PC-9 (cell line): Measurements from ENCODE around the gene ASB1. TPM values are rescaled to one million over a fixed set of nuclear protein-coding genes. Genes with fewer than 3 reads are reported as not detected.

Experiments
- BruUV-seq: library from RNA; stranded (reverse); fragments of 400-500 nt; replicated peaks from 2 replicates; lab custom pipeline; 2021; lab: Mats Ljungman, UMichigan
- CTCF ChIA-PET: fragments of 300-600 bp; sonication (Branson Sonifier 250); formaldehyde crosslinking; loops from one replicate; lab custom pipeline; 2022; ENCODE audit warnings: antibody characterized with exemption; lab: Charles Lee
- POLR2A ChIA-PET: fragments of 300-600 bp; sonication (Branson Sonifier 250); formaldehyde crosslinking; loops from one replicate; lab custom pipeline; 2022; ENCODE audit warnings: antibody characterized with exemption; ENCODE audit not compliant: unreplicated experiment; lab: Charles Lee
- DNase-seq, 2 experiments: peaks; one replicate each; pipeline versions ENCODE4 v3.0.0 to v3.0.0-alpha.2; 2015 to 2022; ENCODE audit warnings: mixed read lengths in 1 of 2
- H2AFZ ChIP-seq: fragments of 200-600 bp; sonication (generic); 2 replicates; pipeline ENCODE4 v1.8.1; 2017; ENCODE audit warnings: antibody characterized with exemption
- H3F3A ChIP-seq: fragments of 200-600 bp; sonication (generic); 2 replicates; pipeline ENCODE4 v1.8.1; 2017; ENCODE audit warnings: antibody characterized with exemption, mild to moderate bottlenecking, low read depth; ENCODE audit not compliant: insufficient read depth
- H3K27ac ChIP-seq: fragments of 200-600 bp; sonication (generic); 2 replicates; pipeline ENCODE4 v1.6.1; 2016; ENCODE audit warnings: mixed run types
- H3K27me3 ChIP-seq: fragments of 200-600 bp; sonication (generic); 2 replicates; pipeline ENCODE4 v1.6.1; 2016; ENCODE audit warnings: low read depth, mixed run types; ENCODE audit not compliant: insufficient read depth
- H3K36me3 ChIP-seq: fragments of 200-600 bp; sonication (generic); 2 replicates; pipeline ENCODE4 v1.6.1; 2016; ENCODE audit warnings: low read depth, mixed run types
- H3K4me1 ChIP-seq: fragments of 200-600 bp; sonication (generic); replicated peaks from 2 replicates; pipeline ENCODE4 v1.6.1; 2016; ENCODE audit warnings: mixed run types; ENCODE audit not compliant: insufficient read depth
- H3K4me2 ChIP-seq: fragments of 200-600 bp; sonication (generic); 2 replicates; pipeline ENCODE4 v1.6.1; 2017; ENCODE audit warnings: mixed run types
- H3K4me3 ChIP-seq: fragments of 200-600 bp; sonication (generic); 2 replicates; pipeline ENCODE4 v1.6.1; 2016; ENCODE audit warnings: mixed run types
- H3K79me2 ChIP-seq: fragments of 200-600 bp; sonication (generic); 2 replicates; pipeline ENCODE4 v1.6.1; 2017; ENCODE audit warnings: low read depth, mixed run types
- H3K9me2 ChIP-seq: fragments of 200-600 bp; sonication (generic); 2 replicates; pipeline ENCODE4 v1.8.1; 2017; ENCODE audit warnings: mild to moderate bottlenecking; ENCODE audit not compliant: insufficient read depth
- H3K9me3 ChIP-seq: fragments of 200-600 bp; sonication (generic); 2 replicates; pipeline ENCODE4 v1.8.1; 2016; ENCODE audit warnings: low read depth; ENCODE audit not compliant: insufficient read depth
- H4K20me1 ChIP-seq: fragments of 200-600 bp; sonication (generic); 2 replicates; pipeline ENCODE4 v1.8.1; 2017; ENCODE audit not compliant: insufficient read depth
- CTCF ChIP-seq: fragments of 200-600 bp; sonication (generic); conservative IDR thresholded peaks from 2 replicates; pipeline ENCODE4 v1.6.1; 2017; ENCODE audit warnings: mixed run types, antibody characterized with exemption, mild to moderate bottlenecking, moderate library complexity
- EZH2 ChIP-seq: fragments of 200-600 bp; sonication (generic); IDR thresholded peaks from 2 replicates; pipeline ENCODE4 v1.8.0; 2017; ENCODE audit warnings: antibody characterized with exemption, low read depth
- intact Hi-C: fragments of 100-400 bp; cut with micrococcal nuclease; formaldehyde crosslinking; loops from one replicate; pipeline ENCODE4 v1.10.0; 2022; ENCODE audit not compliant: unreplicated experiment
- total RNA-seq: library from RNA; stranded (reverse); gene quantifications from 2 replicates; pipeline ENCODE4 v1.2.3, GENCODE V29; 2021

Gene ASB1
- total RNA-seq, 1 experiment from 2014 or later = 56.7 TPM

- no peak overlapping the region for H3K27ac ChIP-seq
- no peak overlapping the region for H3K4me3 ChIP-seq
- H3K4me2 ChIP-seq = no peak overlapping the region
- H3K27me3 ChIP-seq = peaks cover 4% of the 10 kb centered on the region; the same call in 1 of the 2 replicates
- no peaks in the 10 kb centered on the region for H4K20me1 ChIP-seq
- no peak overlapping the region for H2AFZ ChIP-seq
- CTCF ChIA-PET = interaction anchor here (0.6 kb wide), 1 partner anchor 8 kb away, joined by 3 read pairs; no protein-coding TSS in a partner anchor
- H3K9me3 ChIP-seq = peaks cover 18% of the 10 kb centered on the region
- TF ChIP-seq CTCF (no peak), EZH2 (no peak)
- H3F3A ChIP-seq = no peaks in the 10 kb centered on the region
- no peaks in the 10 kb centered on the region for H3K36me3 ChIP-seq
- no peaks in the 10 kb centered on the region for H3K9me2 ChIP-seq
- DNase-seq = no peak
- no TSS peak for BruUV-seq
- intact Hi-C loops = no loop called here
- H3K79me2 ChIP-seq = no peaks in the 10 kb centered on the region
- H3K4me1 ChIP-seq = no peaks in the 10 kb centered on the region
- POLR2A ChIA-PET = no interaction called here
Measured at GRCh38 chr2:238478216-238478615, 51.5 kb downstream of the ASB1 start.

GRCh38 chr2:238479847-238480246, 53.1 kb downstream of the ASB1 start:
- Histone ChIP-seq H3K27me3 (peaks cover 8% of the 10 kb centered on the region; the same call in 1 of the 2 replicates), H3K4me3 (no peak overlapping the region), H3K79me2 (no peaks in the 10 kb centered on the region), H3K4me2 (no peak overlapping the region), H3F3A (no peaks in the 10 kb centered on the region), H2AFZ (no peak overlapping the region), H3K9me3 (peaks cover 6% of the 10 kb centered on the region; the same call in 1 of the 2 replicates), H4K20me1 (no peaks in the 10 kb centered on the region), H3K9me2 (no peaks in the 10 kb centered on the region), H3K4me1 (no peaks in the 10 kb centered on the region), H3K27ac (no peak overlapping the region), H3K36me3 (no peaks in the 10 kb centered on the region)
- no TSS peak for BruUV-seq
- TF ChIP-seq EZH2 = no peak
- TF ChIP-seq CTCF = no peak
- intact Hi-C loops = no loop called here
- POLR2A ChIA-PET = no interaction called here
- CTCF ChIA-PET = no interaction called here
- DNase-seq = no peak

DNA sequence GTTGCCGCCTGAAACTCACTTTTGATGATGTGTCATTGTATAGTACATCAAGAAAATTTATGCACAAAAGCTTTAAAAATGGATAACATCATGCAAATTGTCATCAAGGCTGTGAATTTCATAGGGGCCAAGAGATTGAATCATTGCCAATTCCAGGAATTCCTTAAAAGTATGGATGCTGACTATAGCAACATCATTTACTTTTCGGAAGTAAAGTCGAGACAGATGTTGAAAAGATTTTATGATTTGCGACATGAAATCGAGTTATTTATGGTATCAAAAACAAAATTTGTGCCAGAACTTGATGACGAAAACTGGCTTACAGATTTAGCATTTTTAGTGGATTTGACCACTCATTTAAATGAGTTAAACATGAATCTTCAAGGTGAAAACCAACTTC, 56.3 kb downstream of the ASB1 start:
- CTCF ChIA-PET = no interaction called here
- BruUV-seq = no TSS peak

More for the DNA sequence above, 56.3 kb downstream of the ASB1 start:
- H3K27me3 ChIP-seq = peaks cover 16% of the 10 kb centered on the region; the same call in 1 of the 2 replicates
- no peaks in the 10 kb centered on the region for H3K9me2 ChIP-seq
- H3F3A ChIP-seq = peaks cover 15% of the 10 kb centered on the region; the same call in 1 of the 2 replicates
- no peaks in the 10 kb centered on the region for H4K20me1 ChIP-seq
- no peaks in the 10 kb centered on the region for H3K36me3 ChIP-seq
- no peaks in the 10 kb centered on the region for H3K4me1 ChIP-seq
- H2AFZ ChIP-seq = no peak overlapping the region
- TF ChIP-seq EZH2 (no peak), CTCF (no peak)
- POLR2A ChIA-PET = no interaction called here
- H3K27ac ChIP-seq = no peak overlapping the region
- no peak for DNase-seq
- peaks cover 6% of the 10 kb centered on the region; the same call in 1 of the 2 replicates for H3K9me3 ChIP-seq
- intact Hi-C loops = no loop called here
- H3K79me2 ChIP-seq = no peaks in the 10 kb centered on the region
- H3K4me3 ChIP-seq = no peak overlapping the region
- no peak overlapping the region for H3K4me2 ChIP-seq
